Fibroblast of mammary gland (primary cell): ENCODE results near the gene TJAP1.
"Not testable (repeated sequence)": the region's sequence is repeated elsewhere in the genome, so short reads cannot be mapped to it uniquely, and the experiment has no call there.

Experiments
- DNase-seq: peaks from one replicate; pipeline ENCODE4 v3.0.0-alpha.2; 2010; ENCODE audit warnings: low read depth
- H3K4me3 ChIP-seq: 2 replicates; pipeline ENCODE4 v1.5.1; 2011; ENCODE audit warnings: low read depth, mild to moderate bottlenecking, low read length, moderate library complexity; ENCODE audit not compliant: control insufficient read depth
- TF ChIP-seq, protein P1 (sequence below): conservative IDR thresholded peaks from 2 replicates; pipeline ENCODE4 v1.5.1; 2011; ENCODE audit warnings: low read depth, low read length, inconsistent platforms; ENCODE audit not compliant: control insufficient read depth, insufficient read depth

TJAP1 gene

GRCh38 chr6:43457643-43458042 lies 19.7 kb upstream of the TJAP1 start:
- no peak overlapping the region for H3K4me3 ChIP-seq
- TF ChIP-seq, protein P1, sequence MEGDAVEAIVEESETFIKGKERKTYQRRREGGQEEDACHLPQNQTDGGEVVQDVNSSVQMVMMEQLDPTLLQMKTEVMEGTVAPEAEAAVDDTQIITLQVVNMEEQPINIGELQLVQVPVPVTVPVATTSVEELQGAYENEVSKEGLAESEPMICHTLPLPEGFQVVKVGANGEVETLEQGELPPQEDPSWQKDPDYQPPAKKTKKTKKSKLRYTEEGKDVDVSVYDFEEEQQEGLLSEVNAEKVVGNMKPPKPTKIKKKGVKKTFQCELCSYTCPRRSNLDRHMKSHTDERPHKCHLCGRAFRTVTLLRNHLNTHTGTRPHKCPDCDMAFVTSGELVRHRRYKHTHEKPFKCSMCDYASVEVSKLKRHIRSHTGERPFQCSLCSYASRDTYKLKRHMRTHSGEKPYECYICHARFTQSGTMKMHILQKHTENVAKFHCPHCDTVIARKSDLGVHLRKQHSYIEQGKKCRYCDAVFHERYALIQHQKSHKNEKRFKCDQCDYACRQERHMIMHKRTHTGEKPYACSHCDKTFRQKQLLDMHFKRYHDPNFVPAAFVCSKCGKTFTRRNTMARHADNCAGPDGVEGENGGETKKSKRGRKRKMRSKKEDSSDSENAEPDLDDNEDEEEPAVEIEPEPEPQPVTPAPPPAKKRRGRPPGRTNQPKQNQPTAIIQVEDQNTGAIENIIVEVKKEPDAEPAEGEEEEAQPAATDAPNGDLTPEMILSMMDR, result no peak
- DNase-seq, result no peak

GRCh38 chr6:43458154-43458553 lies 19.2 kb upstream of the TJAP1 start:
- not testable (repeated sequence) for H3K4me3 ChIP-seq, DNase-seq

DNA sequence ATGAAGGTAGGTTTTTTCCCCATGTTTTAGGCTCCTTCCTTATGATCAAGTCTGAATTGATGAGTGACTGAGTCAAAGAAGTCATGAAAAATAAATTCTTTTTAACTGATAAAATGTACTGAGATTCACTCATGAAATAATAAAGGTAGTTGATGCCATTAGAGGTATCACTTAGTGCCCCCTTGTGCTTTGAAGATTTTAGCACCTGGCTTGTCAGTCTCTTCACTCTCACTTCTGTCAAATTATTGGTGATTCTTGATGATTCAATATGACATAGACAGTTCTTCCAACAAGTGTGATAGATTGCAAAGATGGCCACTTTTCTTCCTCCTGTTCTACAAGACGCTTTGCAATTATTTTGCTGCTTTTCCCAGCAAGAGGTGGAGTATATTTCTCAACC lies 17.8 kb upstream of the TJAP1 start:
- no peak for DNase-seq
- H3K4me3 ChIP-seq, result no peak overlapping the region
- TF ChIP-seq, protein P1, result no peak

GRCh38 chr6:43460032-43460431 lies 17.3 kb upstream of the TJAP1 start:
- TF ChIP-seq, protein P1, result no peak
- no peak for DNase-seq
- no peak overlapping the region for H3K4me3 ChIP-seq

- no peak for DNase-seq
- TF ChIP-seq, protein P1, result no peak
Observed at GRCh38 chr6:43461936-43462335, 15.4 kb upstream of the TJAP1 start.

DNA sequence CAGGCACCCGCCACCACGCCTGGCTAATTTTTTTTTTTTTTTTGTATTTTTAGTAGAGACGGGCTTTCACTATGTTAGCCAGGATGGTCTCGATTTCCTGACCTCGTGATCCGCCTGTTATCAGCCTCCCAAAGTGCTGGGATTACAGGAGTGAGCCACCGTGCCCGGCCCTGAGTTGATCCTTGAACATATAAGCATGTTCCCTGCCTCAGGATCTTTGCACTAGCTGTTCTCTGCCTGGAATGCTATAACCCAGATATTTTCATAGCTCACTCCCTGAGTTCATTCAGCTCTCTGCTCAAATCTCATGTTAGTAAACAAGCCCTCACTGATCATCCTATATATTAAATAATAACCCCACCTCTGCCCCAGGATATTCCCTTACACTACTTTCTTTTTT lies 13.0 kb upstream of the TJAP1 start:
- H3K4me3 ChIP-seq, result no peak overlapping the region
- TF ChIP-seq, protein P1, result no peak
- DNase-seq, result no peak

More at GRCh38 chr6:43461936-43462335, 15.4 kb upstream of the TJAP1 start:
- H3K4me3 ChIP-seq, result no peak overlapping the region

DNA sequence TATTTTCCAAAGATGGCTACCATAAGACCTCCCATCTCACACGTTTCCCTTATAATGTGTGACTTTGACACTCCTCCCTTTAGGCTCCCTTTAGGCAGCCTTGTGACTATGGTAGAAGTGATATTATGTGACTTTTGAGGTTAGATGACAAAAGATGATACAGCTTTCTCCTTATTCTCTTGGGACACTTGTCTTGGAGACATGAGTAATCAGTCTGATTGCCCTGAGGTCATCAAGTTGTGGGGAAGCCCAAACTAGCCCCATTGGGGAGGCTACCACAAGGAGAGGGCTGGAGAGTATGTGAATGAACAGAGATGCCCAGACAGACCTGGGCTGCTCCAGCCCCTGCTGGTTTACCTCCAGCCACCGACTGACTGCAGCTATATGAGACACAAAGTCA lies 11.4 kb upstream of the TJAP1 start:
- TF ChIP-seq, protein P1, result no peak
- H3K4me3 ChIP-seq, result no peak overlapping the region
- peak; percentile 30 for DNase-seq

DNA sequence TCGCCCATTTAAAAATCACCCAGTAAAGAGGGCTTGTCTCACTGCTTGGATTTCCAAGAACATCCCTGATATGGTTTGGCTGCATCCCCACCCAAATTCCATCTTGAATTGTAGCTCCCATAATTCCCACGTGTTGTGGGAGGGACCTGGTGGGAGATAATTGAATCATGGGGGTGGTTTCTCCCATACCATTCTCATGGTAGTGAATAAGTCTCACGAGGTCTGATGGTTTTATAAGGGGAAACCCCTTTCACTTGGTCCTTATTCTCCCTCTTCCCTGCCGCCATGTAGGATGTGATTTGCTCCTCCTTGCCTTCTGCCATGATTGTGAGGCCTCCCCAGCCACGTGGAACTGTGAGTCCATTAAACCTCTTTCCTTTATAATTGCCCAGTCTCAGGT lies 10.1 kb upstream of the TJAP1 start:
- DNase-seq, H3K4me3 ChIP-seq: not testable (repeated sequence)
